WTC11 (cell line): ENCODE measurements around the gene MRC1.

Experiments used
- NR2C2 ChIP-seq: sonication (generic); formaldehyde crosslinking; IDR thresholded peaks from 2 replicates; pipeline ENCODE4 v1.8.0; 2022; ENCODE audit warnings: mild to moderate bottlenecking, missing genetic modification reagents
- TEAD4 ChIP-seq: sonication (generic); formaldehyde crosslinking; IDR thresholded peaks from 2 replicates; pipeline ENCODE4 v1.8.0; 2022; ENCODE audit warnings: mild to moderate bottlenecking, missing genetic modification reagents
- TF ChIP-seq, protein P1 (sequence below): fragments of 200-600 bp; IDR thresholded peaks from 2 replicates; pipeline ENCODE4 v1.8.0; 2022; ENCODE audit warnings: antibody characterized with exemption
- TF ChIP-seq, protein P2 (sequence below): sonication (generic); formaldehyde crosslinking; IDR thresholded peaks from 2 replicates; pipeline ENCODE4 v1.8.0; 2022; ENCODE audit warnings: mild to moderate bottlenecking, missing genetic modification reagents

DNA sequence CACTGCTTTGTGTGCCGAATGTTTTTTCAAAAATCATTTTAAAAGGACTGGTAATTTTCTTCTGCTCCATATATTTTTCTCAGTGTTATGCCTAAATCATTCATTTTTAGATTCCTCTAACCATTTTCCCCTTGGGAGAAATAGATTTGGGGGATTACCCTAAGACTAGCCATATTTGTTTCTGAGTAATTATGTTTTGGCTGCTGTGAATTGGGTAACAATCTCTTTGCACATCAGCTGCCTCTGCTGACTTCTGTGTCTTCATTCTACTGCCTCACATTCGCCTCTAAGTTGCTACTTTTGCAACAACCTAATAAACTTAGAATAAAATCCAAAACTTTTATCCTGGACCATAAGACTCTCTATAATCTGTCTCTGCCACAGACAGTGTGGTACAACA, 18.5 kb upstream of the MRC1 start:
- TF ChIP-seq, protein P1, sequence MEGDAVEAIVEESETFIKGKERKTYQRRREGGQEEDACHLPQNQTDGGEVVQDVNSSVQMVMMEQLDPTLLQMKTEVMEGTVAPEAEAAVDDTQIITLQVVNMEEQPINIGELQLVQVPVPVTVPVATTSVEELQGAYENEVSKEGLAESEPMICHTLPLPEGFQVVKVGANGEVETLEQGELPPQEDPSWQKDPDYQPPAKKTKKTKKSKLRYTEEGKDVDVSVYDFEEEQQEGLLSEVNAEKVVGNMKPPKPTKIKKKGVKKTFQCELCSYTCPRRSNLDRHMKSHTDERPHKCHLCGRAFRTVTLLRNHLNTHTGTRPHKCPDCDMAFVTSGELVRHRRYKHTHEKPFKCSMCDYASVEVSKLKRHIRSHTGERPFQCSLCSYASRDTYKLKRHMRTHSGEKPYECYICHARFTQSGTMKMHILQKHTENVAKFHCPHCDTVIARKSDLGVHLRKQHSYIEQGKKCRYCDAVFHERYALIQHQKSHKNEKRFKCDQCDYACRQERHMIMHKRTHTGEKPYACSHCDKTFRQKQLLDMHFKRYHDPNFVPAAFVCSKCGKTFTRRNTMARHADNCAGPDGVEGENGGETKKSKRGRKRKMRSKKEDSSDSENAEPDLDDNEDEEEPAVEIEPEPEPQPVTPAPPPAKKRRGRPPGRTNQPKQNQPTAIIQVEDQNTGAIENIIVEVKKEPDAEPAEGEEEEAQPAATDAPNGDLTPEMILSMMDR = no peak
- TF ChIP-seq NR2C2 (CRISPR knock-in tag) (no peak), TEAD4 (CRISPR knock-in tag) (no peak)
- TF ChIP-seq, protein P2, sequence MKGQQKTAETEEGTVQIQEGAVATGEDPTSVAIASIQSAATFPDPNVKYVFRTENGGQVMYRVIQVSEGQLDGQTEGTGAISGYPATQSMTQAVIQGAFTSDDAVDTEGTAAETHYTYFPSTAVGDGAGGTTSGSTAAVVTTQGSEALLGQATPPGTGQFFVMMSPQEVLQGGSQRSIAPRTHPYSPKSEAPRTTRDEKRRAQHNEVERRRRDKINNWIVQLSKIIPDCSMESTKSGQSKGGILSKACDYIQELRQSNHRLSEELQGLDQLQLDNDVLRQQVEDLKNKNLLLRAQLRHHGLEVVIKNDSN (CRISPR knock-in tag) = no peak
